GM18907 (cell line): Measurements from ENCODE around the gene TTYH1.
"Not testable (repeated sequence)": the region's sequence is repeated elsewhere in the genome, so short reads cannot be mapped to it uniquely, and the experiment has no call there.

ENCODE experiments used
- ATAC-seq: cut with Tn5 transposase; IDR thresholded peaks from one replicate; pipeline ENCODE4 v1.9.1; 2021; ENCODE audit warnings: mild to moderate bottlenecking, moderate library complexity; ENCODE audit not compliant: unreplicated experiment

Gene TTYH1

GRCh38 chr19:54458648-54459281, 43.5 kb downstream of the TTYH1 start:
- ATAC-seq, result no peak

DNA sequence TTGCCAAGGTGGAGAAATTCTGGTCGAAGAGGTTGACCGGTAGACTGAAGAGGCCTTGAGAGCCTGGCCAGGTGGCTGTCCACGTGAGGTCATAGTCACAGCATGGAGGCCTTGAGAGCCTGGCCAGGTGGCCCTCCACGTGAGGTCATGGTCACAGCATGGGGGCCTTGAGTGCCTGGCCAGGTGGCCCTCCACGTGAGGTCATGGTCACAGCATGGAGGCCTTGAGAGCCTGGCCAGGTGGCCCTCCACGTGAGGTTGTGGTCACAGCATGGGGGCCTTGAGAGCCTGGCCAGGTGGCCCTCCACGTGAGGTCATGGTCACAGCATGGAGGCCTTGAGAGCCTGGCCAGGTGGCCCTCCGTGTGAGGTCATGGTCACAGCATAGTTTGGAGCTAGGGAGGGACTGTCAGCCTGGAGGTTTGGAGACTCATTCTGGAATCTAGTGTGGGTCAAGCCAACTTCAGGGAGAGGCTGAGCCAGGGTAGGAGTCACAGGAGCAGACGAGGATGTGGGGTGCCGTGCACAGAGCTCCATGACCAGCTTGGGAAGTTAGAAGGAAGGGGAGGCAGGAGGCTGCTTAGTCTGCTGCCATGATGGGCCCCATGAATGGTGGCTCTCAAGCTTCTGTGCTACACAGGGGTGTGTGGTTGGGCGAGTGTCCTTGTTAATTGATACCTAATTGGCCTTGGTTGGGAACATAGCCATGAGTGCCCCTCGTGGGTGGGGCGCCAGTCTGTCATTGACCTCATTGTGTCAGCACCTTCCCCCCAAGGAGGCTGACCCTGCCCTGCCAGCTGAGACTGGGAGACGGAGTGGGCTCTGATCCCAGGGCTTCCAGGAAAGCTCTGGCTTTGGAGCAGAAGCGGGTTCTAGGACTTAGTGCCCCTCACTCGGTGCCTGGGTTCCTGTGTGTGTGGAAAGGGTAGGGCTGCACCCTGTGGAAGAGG, 44.3 kb downstream of the TTYH1 start:
- ATAC-seq, result no peak

DNA sequence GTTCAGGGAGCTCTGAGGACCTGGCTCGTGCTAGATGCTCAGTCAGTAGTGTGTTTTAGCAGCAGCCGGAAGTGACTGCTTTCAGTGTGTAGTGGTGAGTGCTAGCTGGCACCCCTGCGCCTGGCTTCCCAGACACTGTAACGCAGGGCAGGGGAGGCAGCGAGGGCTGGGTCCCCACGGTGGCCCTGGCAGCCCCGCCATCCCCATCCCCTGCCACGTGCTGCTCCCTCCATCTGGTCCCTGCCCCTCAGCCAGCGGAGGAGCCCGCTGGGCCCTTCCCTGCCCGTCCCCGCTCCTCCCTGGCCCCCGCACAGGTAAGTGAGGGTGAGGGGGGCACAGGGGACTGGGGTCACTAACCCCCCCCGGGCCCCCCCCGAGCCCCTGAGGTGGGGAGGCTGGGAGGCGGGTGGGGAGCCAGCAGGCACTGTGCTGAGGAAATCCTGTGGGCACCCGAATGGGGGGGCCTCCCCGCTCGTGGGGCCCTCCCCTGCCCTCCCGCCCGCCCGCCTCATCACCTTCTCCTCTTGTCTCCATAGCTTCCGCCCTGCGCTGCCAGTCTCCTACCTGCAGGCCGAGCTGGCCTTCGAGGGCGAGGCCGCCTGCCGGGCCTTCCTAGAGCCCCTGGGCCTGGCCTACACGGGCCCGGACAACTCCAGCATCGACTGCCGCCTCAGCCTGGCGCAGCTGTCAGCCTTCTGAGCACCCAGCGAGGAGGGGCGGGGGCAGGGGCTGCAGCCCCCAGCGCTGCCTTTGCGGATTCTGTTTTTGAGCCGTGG, 45.2 kb downstream of the TTYH1 start:
- no peak for ATAC-seq

DNA sequence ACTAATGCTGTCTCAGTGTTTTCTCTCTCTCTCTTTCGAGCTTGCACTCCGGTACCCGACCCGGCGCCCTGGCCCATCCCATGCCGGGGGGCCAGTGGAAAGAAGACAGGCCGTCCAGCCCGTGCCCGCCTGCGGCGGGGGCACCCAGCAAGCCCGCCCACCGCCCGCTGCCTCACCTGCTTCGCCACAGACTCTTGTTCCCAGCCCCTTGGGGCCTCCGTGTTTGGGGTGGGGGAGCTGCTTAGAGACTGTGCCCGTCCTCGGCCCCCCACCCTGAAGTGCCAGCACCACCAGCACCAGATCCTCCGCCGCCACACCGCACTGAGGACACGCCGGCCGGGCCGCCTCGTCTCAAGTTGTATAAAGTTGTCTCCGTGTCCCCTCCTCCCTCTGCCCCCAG, 45.9 kb downstream of the TTYH1 start:
- ATAC-seq, result no peak

GRCh38 chr19:54461613-54462012, 46.3 kb downstream of the TTYH1 start:
- ATAC-seq, result no peak

- no peak for ATAC-seq
Measured at GRCh38 chr19:54462047-54462654, 46.9 kb downstream of the TTYH1 start.

GRCh38 chr19:54462655-54463530, 47.6 kb downstream of the TTYH1 start:
- peak; percentile 24 for ATAC-seq

GRCh38 chr19:54463531-54464043, 48.3 kb downstream of the TTYH1 start, which contains the start of gene LENG9:
LENG9 (minus strand) TSS chr19:54463778; CDS start chr19:54463526, 252 bp downstream.
- peak; percentile 57 for ATAC-seq

GRCh38 chr19:54464044-54464629, 48.9 kb downstream of the TTYH1 start:
- ATAC-seq, result peak; percentile 51

DNA sequence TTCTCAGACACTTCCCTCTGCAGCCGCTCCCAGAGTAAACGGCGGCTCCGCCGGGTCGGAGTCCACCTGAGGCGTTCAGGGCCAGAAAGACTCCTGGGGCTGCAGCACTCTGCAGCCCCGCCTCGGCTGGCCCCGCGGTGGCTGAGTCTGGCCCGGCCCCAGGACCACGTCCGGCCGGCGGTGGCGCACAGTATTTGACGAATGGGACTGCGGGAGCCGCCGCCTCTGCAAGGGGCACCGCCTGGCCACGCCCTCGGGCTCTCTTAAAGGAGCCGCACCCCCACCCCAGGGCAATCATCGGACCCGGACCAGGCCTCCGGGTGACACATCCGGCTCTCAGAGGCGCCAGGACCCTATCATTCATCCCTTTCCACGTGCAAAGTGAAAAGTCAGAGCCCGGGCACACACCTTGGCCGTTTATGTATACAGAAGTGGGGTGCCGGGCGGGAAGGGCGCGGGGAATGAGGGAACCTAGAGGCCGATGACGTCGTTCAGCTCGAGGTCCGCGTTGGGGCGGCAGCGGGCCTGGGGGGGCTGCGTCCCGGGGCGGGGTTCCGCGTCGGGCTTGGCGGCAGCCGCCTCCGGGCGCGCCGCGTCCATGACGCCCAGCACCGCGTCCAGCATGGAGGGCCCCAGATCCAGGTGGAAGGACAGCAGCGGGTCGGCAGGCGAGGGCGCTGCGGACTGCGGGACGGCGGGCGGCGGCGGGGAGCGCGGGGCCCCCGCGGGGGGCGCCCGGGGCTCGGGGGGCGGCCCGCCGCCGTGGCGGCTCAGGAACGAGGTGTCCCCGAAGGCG, 49.6 kb downstream of the TTYH1 start:
- peak; percentile 40 for ATAC-seq

- ATAC-seq, result no peak
Measured at GRCh38 chr19:54465426-54466109, 50.3 kb downstream of the TTYH1 start.

DNA sequence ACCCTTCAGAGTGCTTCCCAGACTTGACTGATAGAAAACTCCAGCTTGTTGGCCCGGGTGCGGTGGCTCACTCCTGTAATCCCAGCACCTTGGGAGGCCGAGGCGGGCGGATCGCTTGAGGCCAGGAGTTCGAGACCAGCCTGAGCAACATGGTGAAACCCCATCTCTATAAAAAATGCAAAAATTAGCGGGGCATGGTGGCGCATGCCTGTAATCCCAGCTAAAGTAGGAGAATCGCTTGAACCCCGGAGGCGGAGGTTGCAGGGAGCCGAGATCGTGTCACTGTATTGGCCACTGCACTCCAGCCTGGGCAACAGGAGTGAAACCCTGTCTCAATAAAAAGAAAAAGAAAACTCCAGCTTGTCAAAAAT, 50.8 kb downstream of the TTYH1 start:
- not testable (repeated sequence) for ATAC-seq

GRCh38 chr19:54469496-54469934, 54.3 kb downstream of the TTYH1 start:
- ATAC-seq, result no peak

DNA sequence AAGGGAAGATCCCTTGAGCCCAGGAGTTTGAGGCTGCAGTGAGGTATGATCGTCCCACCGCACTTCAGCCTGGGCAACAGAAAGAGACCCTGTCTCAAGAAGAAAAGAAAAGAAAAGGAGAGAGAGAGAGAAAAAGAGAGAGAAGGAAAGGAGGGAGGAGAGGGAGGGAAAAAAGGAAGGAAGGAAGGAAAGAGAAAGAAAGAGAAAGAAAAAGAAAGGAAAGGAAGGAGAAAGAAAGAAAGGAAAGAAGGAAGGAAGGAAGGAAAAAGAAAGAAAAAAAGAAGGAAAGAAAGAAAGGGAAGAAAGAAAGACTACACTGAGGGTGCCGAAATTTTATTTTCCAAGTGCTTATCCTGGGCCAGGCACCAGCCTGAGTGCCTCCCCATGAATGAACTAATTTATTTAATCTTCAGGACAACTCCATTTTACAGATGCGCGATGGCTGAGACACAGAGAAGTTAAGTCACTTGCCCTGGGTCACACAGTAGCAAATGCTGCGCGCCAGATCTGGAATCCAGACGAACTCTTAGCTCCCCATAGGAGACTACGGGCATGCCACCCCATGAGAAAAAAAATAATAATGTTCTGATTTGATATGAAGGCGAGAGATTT, 55.1 kb downstream of the TTYH1 start:
- ATAC-seq, result no peak

DNA sequence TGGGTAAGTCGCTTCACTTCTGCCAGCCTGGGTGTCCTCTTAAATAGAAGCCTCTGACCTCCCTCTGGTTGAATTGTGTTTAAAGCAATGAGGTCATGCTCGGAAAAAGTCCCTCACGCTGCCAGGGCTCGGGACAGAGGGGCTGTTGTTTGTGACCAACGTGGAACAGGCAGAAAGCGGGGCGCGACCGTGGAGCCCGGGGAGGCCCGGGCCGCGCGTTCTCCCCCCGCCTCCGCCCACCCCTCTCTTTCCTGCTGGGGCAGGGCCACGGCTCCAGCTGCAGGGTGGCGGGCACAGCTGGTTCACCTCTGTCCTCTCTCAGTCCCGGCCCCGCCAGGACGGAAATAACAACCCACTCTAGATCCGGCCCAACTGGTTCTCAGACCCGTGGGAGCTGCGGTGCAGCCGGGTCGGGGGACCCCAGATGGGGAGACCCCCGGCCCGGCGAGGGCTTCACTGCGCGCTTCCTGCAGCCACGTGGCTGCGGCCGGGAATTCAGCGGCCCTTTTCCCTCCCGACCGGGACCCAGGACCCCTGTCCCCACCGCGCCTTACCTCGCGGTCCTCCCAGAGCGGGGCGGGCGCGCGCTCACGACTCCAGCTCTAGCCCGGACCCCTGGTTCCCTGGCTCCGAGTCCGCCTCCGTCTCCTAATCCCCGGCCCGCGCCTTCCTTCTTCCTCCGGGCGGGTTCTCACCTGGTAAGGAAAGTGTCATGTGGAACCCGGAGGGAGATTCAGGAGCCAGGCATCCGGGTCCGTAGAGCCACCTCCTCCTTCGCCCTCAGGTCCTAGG, 55.9 kb downstream of the TTYH1 start:
- ATAC-seq, result no peak

DNA sequence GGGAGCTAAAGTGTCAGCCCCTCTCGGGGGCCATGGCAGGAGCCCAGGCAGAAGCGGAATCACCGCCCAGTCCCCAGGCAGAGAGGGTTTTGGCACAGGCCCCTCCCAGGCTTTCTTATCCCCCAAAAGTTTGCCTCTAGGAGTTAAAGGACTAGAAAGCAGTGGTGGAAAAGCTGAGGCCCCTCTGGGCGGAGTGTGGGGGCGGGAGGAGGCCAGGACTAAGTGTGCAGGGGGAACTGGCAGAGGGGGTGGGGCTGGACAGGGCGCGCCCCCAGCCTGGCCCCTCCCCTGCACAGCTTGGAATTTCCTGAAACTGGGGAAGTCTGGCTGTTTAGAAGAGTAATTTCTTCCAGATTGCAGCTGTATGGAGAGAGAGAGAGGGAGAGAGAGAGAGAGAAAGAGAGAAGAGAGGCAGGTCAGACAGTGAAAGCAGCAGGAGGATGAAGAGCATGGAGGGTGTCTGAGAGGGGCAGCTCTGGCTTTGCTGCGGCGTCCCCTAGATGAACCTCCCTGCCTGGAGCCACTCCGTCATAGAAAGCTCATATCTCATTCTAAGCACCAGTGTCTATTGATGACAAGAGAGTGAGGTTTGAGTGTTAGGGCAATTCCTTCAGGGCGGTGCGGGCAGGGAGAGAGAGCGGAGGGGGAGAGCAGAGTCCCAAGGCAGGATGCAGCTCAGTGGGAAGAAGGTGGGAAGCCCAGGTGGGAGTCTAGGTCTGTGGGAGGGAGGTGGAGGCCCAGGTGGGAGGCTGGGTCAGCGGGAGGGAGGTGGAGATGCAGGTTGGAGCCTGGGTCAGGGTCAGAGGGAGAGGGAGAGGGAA, 58.0 kb downstream of the TTYH1 start, which contains the start of gene CDC42EP5:
Gene CDC42EP5 (minus strand): TSS at position 226 of the 821 bp plus-strand sequence. CDS start 7,749 bp downstream, outside the sequence.
- ATAC-seq, result no peak
